PC-3 (cell line): ENCODE data around the gene MAP2K7. TPM values are rescaled to one million over a fixed set of nuclear protein-coding genes. Genes with fewer than 3 reads are reported as not detected.

ENCODE experiments used
- ATAC-seq: fragments of 200-7000 bp; cut with Tn5 transposase; 2 replicates; pipeline ENCODE4 v1.9.1; 2020; ENCODE audit warnings: mild to moderate bottlenecking, moderate library complexity
- BruUV-seq: library from RNA; stranded (reverse); fragments of 400-500 nt; replicated peaks from 2 replicates; lab custom pipeline; 2021; lab: Mats Ljungman, UMichigan
- CTCF ChIA-PET: fragments of 300-600 bp; sonication (Branson Sonifier 250); formaldehyde crosslinking; loops from one replicate; lab custom pipeline; 2022; ENCODE audit warnings: antibody characterized with exemption; lab: Charles Lee
- POLR2A ChIA-PET: fragments of 300-600 bp; sonication (Branson Sonifier 250); formaldehyde crosslinking; loops from one replicate; lab custom pipeline; 2022; ENCODE audit warnings: antibody characterized with exemption; ENCODE audit not compliant: unreplicated experiment; lab: Charles Lee
- DNase-seq: peaks from one replicate; pipeline ENCODE4 v3.0.0-alpha.2; 2015
- H2AFZ ChIP-seq: fragments of 300-600 bp; sonication (generic); 2 replicates; pipeline ENCODE4 v1.6.0; 2016; ENCODE audit warnings: antibody characterized with exemption, low read length
- H3F3A ChIP-seq: fragments of 300-600 bp; sonication (generic); one replicate; pipeline ENCODE4 v1.6.0; 2017; ENCODE audit warnings: antibody characterized with exemption, low read length, control low read depth, mild to moderate bottlenecking; ENCODE audit not compliant: unreplicated experiment
- H3K27ac ChIP-seq: fragments of 300-600 bp; sonication (generic); 2 replicates; pipeline ENCODE4 v1.5.1; 2016; ENCODE audit warnings: mild to moderate bottlenecking, low read length
- H3K27me3 ChIP-seq: fragments of 300-600 bp; sonication (generic); 2 replicates; pipeline ENCODE4 v1.6.1; 2016; ENCODE audit warnings: low read length, mixed read lengths
- H3K36me3 ChIP-seq: fragments of 300-600 bp; sonication (generic); 2 replicates; pipeline ENCODE4 v1.6.1; 2016; ENCODE audit warnings: low read depth, mixed run types, low read length, mixed read lengths
- H3K4me1 ChIP-seq: fragments of 300-600 bp; sonication (generic); 2 replicates; pipeline ENCODE4 v1.5.1; 2016; ENCODE audit warnings: low read length; ENCODE audit not compliant: insufficient read depth
- H3K4me2 ChIP-seq: fragments of 300-600 bp; sonication (generic); 2 replicates; pipeline ENCODE4 v1.6.0; 2016; ENCODE audit warnings: low read length
- H3K4me3 ChIP-seq: fragments of 300-600 bp; sonication (generic); 2 replicates; pipeline ENCODE4 v1.5.1; 2016; ENCODE audit warnings: mild to moderate bottlenecking, low read length, mixed read lengths
- H3K79me2 ChIP-seq: fragments of 300-600 bp; sonication (generic); 2 replicates; pipeline ENCODE4 v1.6.1; 2017; ENCODE audit warnings: low read length, mixed read lengths
- H3K9ac ChIP-seq: fragments of 300-600 bp; sonication (generic); 2 replicates; pipeline ENCODE4 v1.6.0; 2016; ENCODE audit warnings: mild to moderate bottlenecking, low read length
- H3K9me2 ChIP-seq: fragments of 300-600 bp; sonication (generic); replicated peaks from 2 replicates; pipeline ENCODE4 v1.6.1; 2016; ENCODE audit warnings: mixed run types, low read length, mixed read lengths
- H3K9me3 ChIP-seq: fragments of 300-600 bp; sonication (generic); 2 replicates; pipeline ENCODE4 v1.6.1; 2016; ENCODE audit warnings: low read length, mixed read lengths
- H4K20me1 ChIP-seq: fragments of 300-600 bp; sonication (generic); 2 replicates; pipeline ENCODE4 v1.6.1; 2016; ENCODE audit warnings: low read length, mixed read lengths
- EZH2 ChIP-seq: fragments of 300-600 bp; sonication (generic); IDR thresholded peaks from one replicate; pipeline ENCODE4 v1.6.1; 2017; ENCODE audit warnings: antibody characterized with exemption, mild to moderate bottlenecking, low read length; ENCODE audit not compliant: unreplicated experiment
- EZH2phosphoT487 ChIP-seq: fragments of 300-600 bp; sonication (generic); IDR thresholded peaks from 2 replicates; pipeline ENCODE4 v1.6.1; 2018; ENCODE audit warnings: mild to moderate bottlenecking, antibody characterized with exemption, low read length, borderline replicate concordance
- intact Hi-C: fragments of 100-400 bp; cut with micrococcal nuclease; formaldehyde crosslinking; loops from 2 replicates; pipeline ENCODE4 v1.9.0; 2023
- total RNA-seq: library from RNA; depleted of rRNA; stranded (reverse); fragments of >200 nt; gene quantifications from 2 replicates; pipeline ENCODE4 v1.2.3, GENCODE V29; 2014
- TF ChIP-seq, protein P1 (sequence below): fragments of 300-600 bp; sonication (generic); conservative IDR thresholded peaks from 2 replicates; pipeline ENCODE4 v1.5.1; 2017; ENCODE audit warnings: antibody characterized with exemption, low read depth, mild to moderate bottlenecking, low read length

MAP2K7 gene
- total RNA-seq, 1 experiment from 2014 or later, result 39.3 TPM

DNA sequence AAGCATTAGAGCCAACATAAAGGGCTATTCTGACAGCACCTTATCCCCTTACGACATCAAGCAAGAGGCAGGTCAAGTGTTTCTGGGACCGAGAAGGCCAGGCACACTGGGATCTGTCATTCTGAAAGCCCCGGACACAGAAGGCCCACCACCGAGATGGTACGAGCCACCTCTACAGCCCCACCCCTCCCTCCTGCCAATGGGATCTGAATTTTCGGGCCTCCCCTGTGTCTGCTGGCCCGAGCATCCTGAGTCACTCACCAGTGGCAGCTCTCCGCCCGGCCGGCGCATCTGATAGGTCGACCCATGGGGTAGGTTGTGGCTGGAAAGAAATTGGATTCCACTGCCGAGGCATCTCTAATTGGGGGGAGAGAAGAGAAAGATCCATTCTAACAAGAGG lies 37.2 kb downstream of the MAP2K7 start:
- ChIA-PET CTCF (no interaction called here), POLR2A (no interaction called here)
- Histone ChIP-seq H3K36me3 (peaks cover 39% of the 10 kb centered on the region), H3K27me3 (no peaks in the 10 kb centered on the region), H3K9me2 (no peaks in the 10 kb centered on the region), H3K27ac (no peak overlapping the region), H3K9me3 (no peaks in the 10 kb centered on the region), H3K4me2 (no peak overlapping the region), H3K4me3 (no peak overlapping the region), H3K9ac (no peak overlapping the region), H2AFZ (no peak overlapping the region), H3K79me2 (peaks cover 65% of the 10 kb centered on the region), H4K20me1 (peaks cover 9% of the 10 kb centered on the region; the same call in 1 of the 2 replicates), H3K4me1 (peaks cover 14% of the 10 kb centered on the region), H3F3A (no peaks in the 10 kb centered on the region)
- no TSS peak for BruUV-seq
- intact Hi-C loops, result loop anchor here (5.0 kb wide), 1 partner anchor 46 kb away; no protein-coding TSS in a partner anchor
- DNase-seq (no peak), ATAC-seq (no peak)
- TF ChIP-seq EZH2 (no peak), EZH2phosphoT487 (no peak)
- TF ChIP-seq, protein P1, sequence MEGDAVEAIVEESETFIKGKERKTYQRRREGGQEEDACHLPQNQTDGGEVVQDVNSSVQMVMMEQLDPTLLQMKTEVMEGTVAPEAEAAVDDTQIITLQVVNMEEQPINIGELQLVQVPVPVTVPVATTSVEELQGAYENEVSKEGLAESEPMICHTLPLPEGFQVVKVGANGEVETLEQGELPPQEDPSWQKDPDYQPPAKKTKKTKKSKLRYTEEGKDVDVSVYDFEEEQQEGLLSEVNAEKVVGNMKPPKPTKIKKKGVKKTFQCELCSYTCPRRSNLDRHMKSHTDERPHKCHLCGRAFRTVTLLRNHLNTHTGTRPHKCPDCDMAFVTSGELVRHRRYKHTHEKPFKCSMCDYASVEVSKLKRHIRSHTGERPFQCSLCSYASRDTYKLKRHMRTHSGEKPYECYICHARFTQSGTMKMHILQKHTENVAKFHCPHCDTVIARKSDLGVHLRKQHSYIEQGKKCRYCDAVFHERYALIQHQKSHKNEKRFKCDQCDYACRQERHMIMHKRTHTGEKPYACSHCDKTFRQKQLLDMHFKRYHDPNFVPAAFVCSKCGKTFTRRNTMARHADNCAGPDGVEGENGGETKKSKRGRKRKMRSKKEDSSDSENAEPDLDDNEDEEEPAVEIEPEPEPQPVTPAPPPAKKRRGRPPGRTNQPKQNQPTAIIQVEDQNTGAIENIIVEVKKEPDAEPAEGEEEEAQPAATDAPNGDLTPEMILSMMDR, result no peak

DNA sequence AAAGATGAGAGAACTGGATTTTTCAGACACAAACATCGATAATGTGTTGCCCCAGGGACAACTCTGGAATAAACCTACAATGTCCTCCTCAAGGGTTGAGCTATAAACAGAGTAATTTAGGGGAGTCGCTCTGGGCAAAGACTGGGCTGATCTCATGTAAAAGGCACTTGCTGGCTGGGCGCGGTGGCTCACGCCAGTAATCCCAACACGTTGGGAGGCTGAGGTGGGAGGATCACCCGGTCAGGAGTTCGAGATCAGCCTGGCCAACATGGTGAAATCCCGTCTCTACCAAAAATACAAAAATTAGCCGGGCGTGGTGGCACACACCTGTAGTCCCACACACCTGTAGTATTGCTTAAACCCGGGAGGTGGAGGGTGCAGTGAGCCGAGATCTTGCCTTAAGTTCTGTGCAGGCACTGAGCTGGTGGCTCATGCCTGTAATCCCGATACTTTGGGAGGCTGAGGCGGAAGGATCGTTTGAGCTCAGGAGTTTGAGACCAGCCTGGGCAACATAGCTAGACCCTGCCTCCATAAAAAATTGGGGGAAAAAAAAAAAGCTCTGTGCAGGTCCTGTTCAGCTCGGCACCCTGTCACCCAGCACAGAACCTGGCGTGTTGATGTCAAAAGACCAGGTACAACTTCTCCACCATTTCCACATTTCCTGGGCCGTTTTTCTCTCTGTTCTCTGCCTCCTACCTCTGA lies 38.4 kb downstream of the MAP2K7 start:
- TF ChIP-seq EZH2, result no peak
- TF ChIP-seq, protein P1, result no peak
- no peak for TF ChIP-seq EZH2phosphoT487
- H3K9ac ChIP-seq, result peak overlapping the region; percentile 99

More for the DNA sequence above, 38.4 kb downstream of the MAP2K7 start:
- Histone ChIP-seq H3K4me2 (peak overlapping the region; percentile 89), H3K27me3 (no peaks in the 10 kb centered on the region), H3K4me3 (peak overlapping the region; percentile 91), H3K27ac (no peak overlapping the region), H3K4me1 (peaks cover 14% of the 10 kb centered on the region), H3K79me2 (peaks cover 65% of the 10 kb centered on the region), H4K20me1 (peaks cover 9% of the 10 kb centered on the region; the same call in 1 of the 2 replicates), H3K36me3 (peaks cover 30% of the 10 kb centered on the region), H3F3A (no peaks in the 10 kb centered on the region), H2AFZ (no peak overlapping the region), H3K9me3 (no peaks in the 10 kb centered on the region), H3K9me2 (no peaks in the 10 kb centered on the region)
- BruUV-seq, result no TSS peak
- CTCF ChIA-PET, result no interaction called here
- DNase-seq (no peak), ATAC-seq (no peak)
- POLR2A ChIA-PET, result no interaction called here
- intact Hi-C loops, result loop anchor here (5.0 kb wide), 1 partner anchor 45 kb away; no protein-coding TSS in a partner anchor
